GM23338 (cell line): ENCODE data around the gene FAM120A. TPM values are rescaled to one million over a fixed set of nuclear protein-coding genes. Genes with fewer than 3 reads are reported as not detected.

Experiments
- ATAC-seq: fragments of 200-7000 bp; cut with Tn5 transposase; 3 replicates; pipeline ENCODE4 v1.9.1; 2020
- DNase-seq: peaks from one replicate; pipeline ENCODE4 v3.0.0-alpha.2; 2015; ENCODE audit warnings: low spot score
- H2AFZ ChIP-seq: fragments of 200-600 bp; sonication (generic); 2 replicates; pipeline ENCODE4 v1.8.0; 2016; ENCODE audit warnings: antibody characterized with exemption, mild to moderate bottlenecking, moderate library complexity
- H3F3A ChIP-seq: fragments of 200-600 bp; sonication (generic); replicated peaks from 2 replicates; pipeline ENCODE4 v1.8.0; 2017; ENCODE audit warnings: antibody characterized with exemption, mixed run types, low read depth
- H3K27ac ChIP-seq: fragments of 200-600 bp; sonication (generic); 2 replicates; pipeline ENCODE4 v1.6.1; 2016; ENCODE audit warnings: low read depth
- H3K27me3 ChIP-seq: fragments of 200-600 bp; sonication (generic); 2 replicates; pipeline ENCODE4 v1.8.0; 2016; ENCODE audit warnings: mild to moderate bottlenecking, mixed run types, moderate library complexity; ENCODE audit not compliant: insufficient read depth
- H3K36me3 ChIP-seq: fragments of 200-600 bp; sonication (generic); 2 replicates; pipeline ENCODE4 v1.8.0; 2016; ENCODE audit warnings: mild to moderate bottlenecking; ENCODE audit not compliant: insufficient read depth
- H3K4me1 ChIP-seq: fragments of 200-600 bp; sonication (generic); 2 replicates; pipeline ENCODE4 v1.8.0; 2016; ENCODE audit warnings: mild to moderate bottlenecking, moderate library complexity; ENCODE audit not compliant: insufficient read depth
- H3K4me2 ChIP-seq: fragments of 200-600 bp; sonication (generic); 2 replicates; pipeline ENCODE4 v1.7.1; 2017; ENCODE audit warnings: mixed run types
- H3K4me3 ChIP-seq: fragments of 200-600 bp; sonication (generic); 2 replicates; pipeline ENCODE4 v1.6.1; 2016; ENCODE audit warnings: mixed run types
- H3K79me2 ChIP-seq: fragments of 200-600 bp; sonication (generic); replicated peaks from 2 replicates; pipeline ENCODE4 v1.8.0; 2017; ENCODE audit warnings: mild to moderate bottlenecking; ENCODE audit not compliant: insufficient read depth
- H3K9me2 ChIP-seq: fragments of 200-600 bp; sonication (generic); 2 replicates; pipeline ENCODE4 v1.8.0; 2017; ENCODE audit not compliant: insufficient read depth
- H4K20me1 ChIP-seq: fragments of 200-600 bp; sonication (generic); replicated peaks from 2 replicates; pipeline ENCODE4 v1.8.0; 2017; ENCODE audit warnings: mild to moderate bottlenecking; ENCODE audit not compliant: insufficient read depth
- H3K27ac Mint-ChIP-seq: 2 replicates; pipeline ENCODE4 v1.8.0; 2020; ENCODE audit warnings: inconsistent platforms, mild to moderate bottlenecking, moderate library complexity, mixed read lengths
- H3K27me3 Mint-ChIP-seq: 3 replicates; pipeline ENCODE4 v1.8.0; 2022; ENCODE audit warnings: low read depth, mild to moderate bottlenecking, moderate library complexity, mixed read lengths, inconsistent platforms; ENCODE audit not compliant: insufficient read depth, poor library complexity
- H3K36me3 Mint-ChIP-seq: 3 replicates; pipeline ENCODE4 v1.8.0; 2021; ENCODE audit warnings: low read depth, mild to moderate bottlenecking, inconsistent platforms, moderate library complexity, mixed read lengths
- H3K4me1 Mint-ChIP-seq: 3 replicates; pipeline ENCODE4 v1.8.0; 2020; ENCODE audit warnings: mild to moderate bottlenecking, inconsistent platforms, mixed read lengths
- H3K4me3 Mint-ChIP-seq: 3 replicates; pipeline ENCODE4 v1.8.0; 2021; ENCODE audit warnings: moderate library complexity, mild to moderate bottlenecking, inconsistent platforms, mixed read lengths
- H3K9me3 Mint-ChIP-seq: 3 replicates; pipeline ENCODE4 v1.8.0; 2020; ENCODE audit warnings: moderate library complexity, mild to moderate bottlenecking, inconsistent platforms, mixed read lengths
- CREB1 ChIP-seq: fragments of 250-450 bp; sonication (Bioruptor Pico); IDR thresholded peaks from 2 replicates; pipeline ENCODE4 v1.5.0; 2020; ENCODE audit warnings: low read depth, mild to moderate bottlenecking, moderate library complexity
- CTCF ChIP-seq, 2 experiments: fragments of 200-600 bp in 1 of 2; sonication (generic) in 1 of 2; conservative IDR thresholded peaks; 2 replicates each; pipeline versions ENCODE4 v1.5.1 to v1.6.1; 2016 to 2017; ENCODE audit warnings: antibody characterized with exemption in 2 of 2, low read depth in 2 of 2, mild to moderate bottlenecking in 2 of 2, moderate library complexity in 1 of 2
- ETS1 ChIP-seq: IDR thresholded peaks from 2 replicates; pipeline ENCODE4 v1.6.1; 2016; ENCODE audit warnings: antibody characterized with exemption
- EZH2 ChIP-seq: fragments of 200-600 bp; sonication (generic); IDR thresholded peaks from one replicate; pipeline ENCODE4 v1.8.0; 2017; ENCODE audit warnings: antibody characterized with exemption, mild to moderate bottlenecking, low read depth; ENCODE audit not compliant: unreplicated experiment
- EZH2phosphoT487 ChIP-seq: fragments of 200-600 bp; sonication (generic); IDR thresholded peaks from one replicate; pipeline ENCODE4 v1.8.1; 2018; ENCODE audit warnings: antibody characterized with exemption; ENCODE audit not compliant: unreplicated experiment
- JUNB ChIP-seq: IDR thresholded peaks from one replicate; pipeline ENCODE4 v1.6.1; 2016; ENCODE audit warnings: antibody characterized with exemption; ENCODE audit not compliant: unreplicated experiment
- NANOG ChIP-seq: IDR thresholded peaks from 2 replicates; pipeline ENCODE4 v1.6.1; 2016; ENCODE audit warnings: antibody characterized with exemption, borderline replicate concordance
- POLR2AphosphoS5 ChIP-seq: IDR thresholded peaks from 2 replicates; pipeline ENCODE4 v1.6.1; 2016; ENCODE audit warnings: antibody characterized with exemption, low read depth
- REST ChIP-seq: IDR thresholded peaks from one replicate; pipeline ENCODE4 v1.6.1; 2018; ENCODE audit warnings: antibody characterized with exemption; ENCODE audit not compliant: unreplicated experiment
- STAT1 ChIP-seq: IDR thresholded peaks from one replicate; pipeline ENCODE4 v1.6.1; 2016; ENCODE audit warnings: antibody characterized with exemption; ENCODE audit not compliant: unreplicated experiment
- ZNF114 ChIP-seq: fragments of 250-450 bp; sonication (Bioruptor Pico); IDR thresholded peaks from 2 replicates; pipeline ENCODE4 v1.5.0; 2020; ENCODE audit warnings: mild to moderate bottlenecking, moderate library complexity
- ZNF331 ChIP-seq: fragments of 250-450 bp; sonication (Bioruptor Pico); IDR thresholded peaks from 2 replicates; pipeline ENCODE4 v1.5.0; 2020; ENCODE audit warnings: low read depth, mild to moderate bottlenecking, moderate library complexity
- ZNF462 ChIP-seq: fragments of 250-450 bp; sonication (Bioruptor Pico); IDR thresholded peaks from 2 replicates; pipeline ENCODE4 v1.5.0; 2020; ENCODE audit warnings: mild to moderate bottlenecking, moderate library complexity
- polyA plus RNA-seq: library from polyadenylated mRNA; unstranded; fragments of >200 nt; fragmentation: Nextera tagmentation; extraction: Ambion mirVana; gene quantifications from 2 replicates; pipeline ENCODE4 v1.2.1, GENCODE V29; 2016
- total RNA-seq: library from RNA; depleted of rRNA; stranded (reverse); fragments of >200 nt; shearing (Covaris generic); gene quantifications from 2 replicates; pipeline ENCODE4 v1.2.3, GENCODE V29; 2014

Gene FAM120A
- total and polyA plus RNA-seq, 2 experiments from 2014 or later = 28.2 to 52.5 TPM

- Mint-ChIP-seq H3K4me1 (peaks cover 4% of the 10 kb centered on the region; the same call in 1 of the 3 replicates), H3K27me3 (no peaks in the 10 kb centered on the region), H3K4me3 (no peak overlapping the region), H3K9me3 (no peaks in the 10 kb centered on the region), H3K36me3 (peaks cover 47% of the 10 kb centered on the region), H3K27ac (no peak overlapping the region)
- H3K27ac ChIP-seq = no peak overlapping the region
- H3K79me2 ChIP-seq = peaks cover 44% of the 10 kb centered on the region
- DNase-seq = no peak
- H3K27me3 ChIP-seq = no peaks in the 10 kb centered on the region
- H3K4me1 ChIP-seq = no peaks in the 10 kb centered on the region
- H4K20me1 ChIP-seq = peaks cover 26% of the 10 kb centered on the region
- H2AFZ ChIP-seq = no peak overlapping the region
- H3K4me2 ChIP-seq = no peak overlapping the region
- H3K4me3 ChIP-seq = no peak overlapping the region
- no peak for ATAC-seq
- TF ChIP-seq CTCF (conservative IDR thresholded peaks at IDR 0.05; ENCODE audit: low read depth in 2 of 2) (no peak), POLR2AphosphoS5 (no peak), EZH2phosphoT487 (no peak), ETS1 (no peak), CREB1 (CRISPR knock-in tag) (no peak), JUNB (no peak), STAT1 (no peak), ZNF114 (CRISPR knock-in tag) (no peak), REST (no peak), ZNF462 (CRISPR knock-in tag) (no peak), NANOG (no peak), ZNF331 (no peak), EZH2 (no peak)
- H3K9me2 ChIP-seq = no peaks in the 10 kb centered on the region
- H3F3A ChIP-seq = no peaks in the 10 kb centered on the region
- peaks cover 20% of the 10 kb centered on the region for H3K36me3 ChIP-seq
Measured at GRCh38 chr9:93493949-93494348, 42.5 kb downstream of the FAM120A start.
